Measurements from ENCODE around the gene MIPOL1.

GRCh38 chr14:37181441-37181840 lies 16.3 kb upstream of the MIPOL1 start:
- TF ChIP-seq ZMAT5 (CRISPR knock-in tag; IDR thresholded peaks at IDR 0.05; ENCODE audit: borderline replicate concordance, low read depth) (no peak), ZNF572 (CRISPR knock-in tag; IDR thresholded peaks at IDR 0.05) (no peak), TCF7L2 (IDR thresholded peaks at IDR 0.05; ENCODE audit: low read depth, low read length) (no peak), CTCF (CRISPR knock-in tag; IDR thresholded peaks at IDR 0.05) (no peak), NFE2L2 (IDR thresholded peaks at IDR 0.05; ENCODE audit: low read length) (no peak), SMARCC2 (IDR thresholded peaks at IDR 0.05) (no peak), ZBTB39 (CRISPR knock-in tag; IDR thresholded peaks at IDR 0.05) (no peak), PHF21A (CRISPR knock-in tag; IDR thresholded peaks at IDR 0.05) (no peak), KAT8 (CRISPR knock-in tag; IDR thresholded peaks at IDR 0.05) (no peak)
